A549 (cell line): ENCODE measurements around the gene PCARE. TPM values are rescaled to one million over a fixed set of nuclear protein-coding genes. Genes with fewer than 3 reads are reported as not detected.
A peak's percentile ranks its signal among the peaks of the same experiment; 100 is the strongest.

Source experiments
- ATAC-seq, 2 experiments: fragments of 200-7000 bp in 1 of 2; fragments of >200 bp in 1 of 2; cut with Nextera tagmentation in 1 of 2; cut with Tn5 transposase in 1 of 2; 3 replicates each; pipeline versions ENCODE4 v1.8.0 to v1.9.1; 2018 to 2020; ENCODE audit warnings: mild to moderate bottlenecking in 1 of 2, moderate library complexity in 1 of 2
- CTCF ChIA-PET: fragments of 300-600 bp; sonication (Branson Sonifier 250); formaldehyde crosslinking; extraction: SDS; loops from one replicate; lab custom pipeline; 2021; ENCODE audit warnings: antibody characterized with exemption, inconsistent platforms; lab: Yijun Ruan, JAX
- POLR2A ChIA-PET: fragments of 350-600 bp; formaldehyde crosslinking; extraction: SDS; loops from one replicate; lab custom pipeline; 2021; ENCODE audit warnings: antibody characterized with exemption, inconsistent platforms; lab: Yijun Ruan, JAX
- DNase-seq, 2 experiments: peaks; one replicate each; pipeline versions ENCODE4 v3.0.0 to v3.0.0-alpha.2; 2011 to 2016; ENCODE audit warnings: low read depth in 1 of 2, low spot score in 1 of 2
- FAIRE-seq: peaks from 2 replicates; lab custom pipeline; 2011; peaks lifted over from hg19 to GRCh38; lab: Jason Lieb, UNC
- H3K27ac ChIP-seq, 2 experiments: fragments of >200 bp; sonication (Bioruptor Twin); formaldehyde crosslinking; 3 replicates each; pipeline ENCODE4 v1.5.1; 2016 to 2017
- H3K4me1 ChIP-seq: fragments of >200 bp; sonication (Bioruptor Twin); formaldehyde crosslinking; 3 replicates; pipeline ENCODE4 v1.6.1; 2016
- H3K4me2 ChIP-seq: fragments of >200 bp; sonication (Bioruptor Twin); formaldehyde crosslinking; 3 replicates; pipeline ENCODE4 v1.6.1; 2016
- H3K4me3 ChIP-seq: fragments of >200 bp; sonication (Bioruptor Twin); formaldehyde crosslinking; 3 replicates; pipeline ENCODE4 v1.5.1; 2016
- H3K9me3 ChIP-seq: fragments of >200 bp; sonication (Bioruptor Twin); formaldehyde crosslinking; 3 replicates; pipeline ENCODE4 v1.6.1; 2016
- BHLHE40 ChIP-seq: IDR thresholded peaks from 2 replicates; pipeline ENCODE4 v1.6.1; 2012; ENCODE audit warnings: low read depth, low read length, inconsistent platforms
- CBX2 ChIP-seq: fragments of 200-600 bp; sonication (generic); IDR thresholded peaks from 2 replicates; pipeline ENCODE4 v1.6.1; 2016; ENCODE audit warnings: low read depth, mild to moderate bottlenecking, borderline replicate concordance
- CBX8 ChIP-seq: fragments of 200-600 bp; sonication (generic); IDR thresholded peaks from 2 replicates; pipeline ENCODE4 v1.6.1; 2016
- CEBPB ChIP-seq, 2 experiments: fragments of >200 bp in 1 of 2; sonication (Bioruptor Twin) in 1 of 2; formaldehyde crosslinking in 1 of 2; IDR thresholded peaks; 2 replicates each; pipeline ENCODE4 v1.6.1; 2012 to 2016
- EHF ChIP-seq: fragments of 250-450 bp; sonication (Bioruptor Pico); IDR thresholded peaks from 2 replicates; pipeline ENCODE4 v1.5.0; 2020; ENCODE audit warnings: mild to moderate bottlenecking
- EHMT2 ChIP-seq: fragments of 200-600 bp; sonication (generic); IDR thresholded peaks from 2 replicates; pipeline ENCODE4 v1.6.1; 2016; ENCODE audit warnings: antibody characterized with exemption, low read depth, mild to moderate bottlenecking, moderate library complexity
- EP300 ChIP-seq, 2 experiments: fragments of >200 bp; sonication (Bioruptor Twin); formaldehyde crosslinking; IDR thresholded peaks; 2 replicates in 1 of 2; 3 replicates in 1 of 2; pipeline ENCODE4 v1.6.1; 2016 to 2017
- ESRRA ChIP-seq: fragments of 150-350 bp; IDR thresholded peaks from 2 replicates; pipeline ENCODE4 v1.6.1; 2014; ENCODE audit warnings: mild to moderate bottlenecking, low read length, borderline replicate concordance
- FOSB ChIP-seq: fragments of 250-450 bp; sonication (Bioruptor Pico); IDR thresholded peaks from 2 replicates; pipeline ENCODE4 v1.5.0; 2020; ENCODE audit warnings: mild to moderate bottlenecking, moderate library complexity
- FOXS1 ChIP-seq: fragments of 250-450 bp; sonication (Bioruptor Pico); IDR thresholded peaks from 2 replicates; pipeline ENCODE4 v1.5.0; 2020; ENCODE audit warnings: mild to moderate bottlenecking, moderate library complexity
- JUN ChIP-seq, 2 experiments: fragments of >200 bp; sonication (Bioruptor Twin); formaldehyde crosslinking; IDR thresholded peaks; 2 replicates in 1 of 2; 3 replicates in 1 of 2; pipeline ENCODE4 v1.6.1; 2016 to 2017
- JUNB ChIP-seq: fragments of >200 bp; sonication (Bioruptor Twin); formaldehyde crosslinking; IDR thresholded peaks from 2 replicates; pipeline ENCODE4 v1.6.1; 2016
- KDM1A ChIP-seq: fragments of 200-600 bp; sonication (generic); IDR thresholded peaks from 2 replicates; pipeline ENCODE4 v1.6.1; 2016; ENCODE audit warnings: low read depth, mild to moderate bottlenecking
- MAFK ChIP-seq: fragments of 450-650 bp; IDR thresholded peaks from 2 replicates; pipeline ENCODE4 v1.6.1; 2014; ENCODE audit not compliant: partially characterized antibody
- MAZ ChIP-seq: fragments of 150-350 bp; IDR thresholded peaks from 2 replicates; pipeline ENCODE4 v1.6.1; 2014; ENCODE audit warnings: antibody characterized with exemption, low read depth, low read length, borderline replicate concordance
- MYC ChIP-seq: IDR thresholded peaks from 2 replicates; pipeline ENCODE4 v1.6.1; 2012; ENCODE audit warnings: mild to moderate bottlenecking, inconsistent platforms, low read length, improper control_type of control experiment, borderline replicate concordance
- NFE2L2 ChIP-seq: fragments of 150-350 bp; conservative IDR thresholded peaks from 2 replicates; pipeline ENCODE4 v1.6.1; 2014; ENCODE audit warnings: low read length
- NPAS2 ChIP-seq: fragments of 250-450 bp; sonication (Bioruptor Pico); IDR thresholded peaks from 2 replicates; pipeline ENCODE4 v1.8.0; 2022; ENCODE audit warnings: mild to moderate bottlenecking, moderate library complexity, borderline replicate concordance
- NR3C1 ChIP-seq: fragments of >200 bp; sonication (Bioruptor Twin); formaldehyde crosslinking; IDR thresholded peaks from 3 replicates; pipeline ENCODE4 v1.6.1; 2017
- PHF8 ChIP-seq: fragments of 200-600 bp; sonication (generic); IDR thresholded peaks from 2 replicates; pipeline ENCODE4 v1.6.1; 2016; ENCODE audit warnings: low read depth, mild to moderate bottlenecking, antibody characterized with exemption, moderate library complexity, borderline replicate concordance
- POLR2AphosphoS2 ChIP-seq: conservative IDR thresholded peaks from 2 replicates; pipeline ENCODE4 v1.6.1; 2012; ENCODE audit warnings: low read length, improper control_type of control experiment, inconsistent platforms
- RARB ChIP-seq: fragments of 250-450 bp; sonication (Bioruptor Pico); IDR thresholded peaks from 2 replicates; pipeline ENCODE4 v1.8.0; 2021; ENCODE audit warnings: mild to moderate bottlenecking, moderate library complexity
- RCOR1 ChIP-seq: fragments of 150-350 bp; IDR thresholded peaks from 2 replicates; pipeline ENCODE4 v1.6.1; 2014; ENCODE audit warnings: antibody characterized with exemption, low read length, low read depth
- TFCP2L1 ChIP-seq: fragments of 250-450 bp; sonication (Bioruptor Pico); IDR thresholded peaks from 2 replicates; pipeline ENCODE4 v1.5.0; 2021; ENCODE audit warnings: mild to moderate bottlenecking
- TP53 ChIP-seq: fragments of 250-450 bp; sonication (Bioruptor Pico); IDR thresholded peaks from 2 replicates; pipeline ENCODE4 v1.5.0; 2021; ENCODE audit warnings: mild to moderate bottlenecking, moderate library complexity
- ZSCAN20 ChIP-seq: fragments of 250-450 bp; sonication (Bioruptor Pico); IDR thresholded peaks from 2 replicates; pipeline ENCODE4 v1.8.0; 2022; ENCODE audit warnings: mild to moderate bottlenecking, moderate library complexity
- WGBS: methylation state at CpG from one replicate; pipeline ENCODE4 v1.1.6; 2017; ENCODE audit errors: missing lambda C conversion rate; 5-methylcytosine and 5-hydroxymethylcytosine counted together
- polyA plus RNA-seq, 4 experiments: library from polyadenylated mRNA; depleted of rRNA in 3 of 4; stranded (reverse); fragments of >200 nt; fragmentation: RNase III in 1 of 4; extraction: RNeasy Plus Mini Kit Qiagen cat#74134 plus additional on column Dnase treatment in 1 of 4; gene quantifications; 2 replicates in 3 of 4; 3 replicates in 1 of 4; pipeline ENCODE4 v1.2.3, GENCODE V29; 2011 to 2017
- TF ChIP-seq, protein P1 (sequence below): fragments of >200 bp; sonication (Bioruptor Twin); formaldehyde crosslinking; IDR thresholded peaks from 2 replicates; pipeline ENCODE4 v1.6.1; 2016
- TF ChIP-seq, protein P2 (sequence below): fragments of >200 bp; sonication (Bioruptor Twin); formaldehyde crosslinking; IDR thresholded peaks from 3 replicates; pipeline ENCODE4 v1.5.1; 2016

Gene PCARE
- polyA plus RNA-seq, 2 of the 4 experiments (the other 2 are of a cell fraction), result not detected

- H3K4me3 ChIP-seq, result no peak overlapping the region
- no peaks in the 10 kb centered on the region for H3K9me3 ChIP-seq
- no peaks in the 10 kb centered on the region for H3K4me1 ChIP-seq
- ChIA-PET POLR2A (no interaction called here), CTCF (no interaction called here)
- FAIRE-seq (no peak), DNase-seq (no peak), ATAC-seq (peak in 1 of 2 experiments; percentile 39; a peak in 2 of 6 replicates)
- TF ChIP-seq EHF, result no peak
- TF ChIP-seq, protein P1, sequence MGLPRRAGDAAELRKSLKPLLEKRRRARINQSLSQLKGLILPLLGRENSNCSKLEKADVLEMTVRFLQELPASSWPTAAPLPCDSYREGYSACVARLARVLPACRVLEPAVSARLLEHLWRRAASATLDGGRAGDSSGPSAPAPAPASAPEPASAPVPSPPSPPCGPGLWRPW, result no peak
- peak; percentile 72 for TF ChIP-seq NFE2L2
- TF ChIP-seq FOXS1 (CRISPR knock-in tag), result no peak
- no peak overlapping the region for H3K4me2 ChIP-seq
- H3K27ac ChIP-seq, result no peak overlapping the region
- 76% methylated on average over 1 of the region's 1 CpG for WGBS
These were observed 14.7 kb downstream of the PCARE start for GRCh38 chr2:29059624-29060023.

- Histone ChIP-seq H3K4me2 (no peak overlapping the region), H3K4me1 (no peaks in the 10 kb centered on the region), H3K9me3 (no peaks in the 10 kb centered on the region), H3K27ac (no peak overlapping the region), H3K4me3 (no peak overlapping the region)
- TF ChIP-seq RARB (no peak), CBX2 (no peak), EP300 (IDR thresholded peaks at IDR 0.05) (no peak), RCOR1 (no peak), JUN (IDR thresholded peaks at IDR 0.05) (no peak), MAFK (no peak), NPAS2 (CRISPR knock-in tag) (no peak), JUNB (no peak)
- WGBS, result 92% methylated on average over 4 of the region's 4 CpGs
- FAIRE-seq (no peak), DNase-seq (no peak), ATAC-seq (no peak)
- CTCF ChIA-PET, result no interaction called here
- POLR2A ChIA-PET, result no interaction called here
These were observed 17.3 kb downstream of the PCARE start for GRCh38 chr2:29057006-29057405.

- no peaks in the 10 kb centered on the region for H3K4me1 ChIP-seq
- no peak overlapping the region for H3K27ac ChIP-seq
- no peak overlapping the region for H3K4me2 ChIP-seq
- H3K9me3 ChIP-seq, result no peaks in the 10 kb centered on the region
- TF ChIP-seq POLR2AphosphoS2, result no peak
- TF ChIP-seq PHF8, result no peak
- no peak for TF ChIP-seq NR3C1
- no peak for TF ChIP-seq CEBPB (IDR thresholded peaks at IDR 0.05)
- TF ChIP-seq MYC, result no peak
- TF ChIP-seq TFCP2L1, result no peak
- no peak for TF ChIP-seq FOSB (CRISPR knock-in tag)
- TF ChIP-seq BHLHE40, result no peak
- no peak for TF ChIP-seq KDM1A
- no peak for TF ChIP-seq ZSCAN20 (CRISPR knock-in tag)
- TF ChIP-seq FOXS1 (CRISPR knock-in tag), result no peak
- TF ChIP-seq JUNB, result no peak
- TF ChIP-seq CBX8, result no peak
- TF ChIP-seq, protein P2, sequence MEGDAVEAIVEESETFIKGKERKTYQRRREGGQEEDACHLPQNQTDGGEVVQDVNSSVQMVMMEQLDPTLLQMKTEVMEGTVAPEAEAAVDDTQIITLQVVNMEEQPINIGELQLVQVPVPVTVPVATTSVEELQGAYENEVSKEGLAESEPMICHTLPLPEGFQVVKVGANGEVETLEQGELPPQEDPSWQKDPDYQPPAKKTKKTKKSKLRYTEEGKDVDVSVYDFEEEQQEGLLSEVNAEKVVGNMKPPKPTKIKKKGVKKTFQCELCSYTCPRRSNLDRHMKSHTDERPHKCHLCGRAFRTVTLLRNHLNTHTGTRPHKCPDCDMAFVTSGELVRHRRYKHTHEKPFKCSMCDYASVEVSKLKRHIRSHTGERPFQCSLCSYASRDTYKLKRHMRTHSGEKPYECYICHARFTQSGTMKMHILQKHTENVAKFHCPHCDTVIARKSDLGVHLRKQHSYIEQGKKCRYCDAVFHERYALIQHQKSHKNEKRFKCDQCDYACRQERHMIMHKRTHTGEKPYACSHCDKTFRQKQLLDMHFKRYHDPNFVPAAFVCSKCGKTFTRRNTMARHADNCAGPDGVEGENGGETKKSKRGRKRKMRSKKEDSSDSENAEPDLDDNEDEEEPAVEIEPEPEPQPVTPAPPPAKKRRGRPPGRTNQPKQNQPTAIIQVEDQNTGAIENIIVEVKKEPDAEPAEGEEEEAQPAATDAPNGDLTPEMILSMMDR, result no peak
- no peak for TF ChIP-seq MAZ
- TF ChIP-seq ESRRA, result no peak
- no peak for TF ChIP-seq TP53 (CRISPR knock-in tag)
- TF ChIP-seq EHMT2, result no peak
- CTCF ChIA-PET, result no interaction called here
- ATAC-seq, result no peak
- POLR2A ChIA-PET, result no interaction called here
- no peak overlapping the region for H3K4me3 ChIP-seq
- FAIRE-seq, result no peak
- DNase-seq, result no peak
- WGBS, result 84% methylated on average over 5 of the region's 5 CpGs
These were observed 17.9 kb downstream of the PCARE start for GRCh38 chr2:29056452-29056851.
